Osteocyte (in vitro differentiated cells): Measurements from ENCODE around the gene MRPL24. TPM values are rescaled to one million over a fixed set of nuclear protein-coding genes. Genes with fewer than 3 reads are reported as not detected.
"Not testable (repeated sequence)": the region's sequence is repeated elsewhere in the genome, so short reads cannot be mapped to it uniquely, and the experiment has no call there.

Experiments used
- DNase-seq: peaks from one replicate; pipeline ENCODE4 v3.0.0; 2021; ENCODE audit warnings: mixed read lengths; ENCODE audit not compliant: unreplicated experiment; ENCODE audit errors: extremely low spot score
- H3K27ac Mint-ChIP-seq: one replicate; pipeline ENCODE4 v1.8.0; 2021; ENCODE audit warnings: mild to moderate bottlenecking, mixed read lengths; ENCODE audit not compliant: unreplicated experiment
- H3K27me3 Mint-ChIP-seq: one replicate; pipeline ENCODE4 v1.8.0; 2021; ENCODE audit warnings: mixed read lengths; ENCODE audit not compliant: unreplicated experiment
- H3K36me3 Mint-ChIP-seq: one replicate; pipeline ENCODE4 v1.8.0; 2021; ENCODE audit warnings: mixed read lengths; ENCODE audit not compliant: unreplicated experiment
- H3K4me1 Mint-ChIP-seq: one replicate; pipeline ENCODE4 v1.8.0; 2021; ENCODE audit warnings: mixed read lengths; ENCODE audit not compliant: unreplicated experiment
- H3K4me3 Mint-ChIP-seq: one replicate; pipeline ENCODE4 v1.8.0; 2021; ENCODE audit warnings: mild to moderate bottlenecking, moderate library complexity, mixed read lengths; ENCODE audit not compliant: unreplicated experiment
- H3K9me3 Mint-ChIP-seq: one replicate; pipeline ENCODE4 v1.8.0; 2021; ENCODE audit warnings: mixed read lengths; ENCODE audit not compliant: unreplicated experiment
- CTCF ChIP-seq: fragments of 200-600 bp; sonication (generic); IDR thresholded peaks from 2 replicates; pipeline ENCODE4 v1.5.0; 2021; ENCODE audit warnings: antibody characterized with exemption, mild to moderate bottlenecking, moderate library complexity
- total RNA-seq: library from RNA; stranded (reverse); gene quantifications from 2 replicates; pipeline ENCODE4 v1.2.1, GENCODE V29; 2021

Gene MRPL24
- total RNA-seq, 1 donor from 2014 or later = 52.6 TPM

GRCh38 chr1:156767101-156767878 lies 26.4 kb upstream of the MRPL24 start, which contains the start of gene PRCC:
PRCC (plus strand) TSS chr1:156767535; CDS start chr1:156767772, 237 bp downstream.
- H3K27me3 Mint-ChIP-seq = no peaks in the 10 kb centered on the region
- H3K9me3 Mint-ChIP-seq = no peaks in the 10 kb centered on the region
- no peak within 1 kb of the TSS for H3K4me3 Mint-ChIP-seq
- peaks cover 40% of the 10 kb centered on the region for H3K4me1 Mint-ChIP-seq
- TF ChIP-seq CTCF = no peak
- peaks cover 3% of the 10 kb centered on the region for H3K36me3 Mint-ChIP-seq
- H3K27ac Mint-ChIP-seq = no peak within 1 kb of the TSS
- DNase-seq = peak; percentile 99

GRCh38 chr1:156766298-156767100 lies 25.6 kb upstream of the MRPL24 start:
- no peak overlapping the region for H3K27ac Mint-ChIP-seq
- no peak for TF ChIP-seq CTCF
- H3K9me3 Mint-ChIP-seq = no peaks in the 10 kb centered on the region
- peaks cover 36% of the 10 kb centered on the region for H3K4me1 Mint-ChIP-seq
- no peaks in the 10 kb centered on the region for H3K27me3 Mint-ChIP-seq
- no peak overlapping the region for H3K4me3 Mint-ChIP-seq
- H3K36me3 Mint-ChIP-seq = peaks cover 3% of the 10 kb centered on the region
- no peak for DNase-seq

- no peak for TF ChIP-seq CTCF
- Mint-ChIP-seq H3K36me3 (peaks cover 3% of the 10 kb centered on the region), H3K27me3 (no peaks in the 10 kb centered on the region), H3K27ac (no peak overlapping the region), H3K4me1 (peaks cover 29% of the 10 kb centered on the region), H3K9me3 (no peaks in the 10 kb centered on the region), H3K4me3 (no peak overlapping the region)
- DNase-seq = no peak
These were observed 24.8 kb upstream of the MRPL24 start for GRCh38 chr1:156765666-156766065.

- H3K27ac Mint-ChIP-seq, DNase-seq, H3K36me3 Mint-ChIP-seq, H3K4me3 Mint-ChIP-seq, H3K9me3 Mint-ChIP-seq, H3K27me3 Mint-ChIP-seq: not testable (repeated sequence)
- peaks cover 24% of the 10 kb centered on the region for H3K4me1 Mint-ChIP-seq
These were observed 24.2 kb upstream of the MRPL24 start for GRCh38 chr1:156765136-156765535.

- H3K4me3 Mint-ChIP-seq = no peak overlapping the region
- no peaks in the 10 kb centered on the region for H3K4me1 Mint-ChIP-seq
- H3K36me3 Mint-ChIP-seq = no peaks in the 10 kb centered on the region
- no peaks in the 10 kb centered on the region for H3K9me3 Mint-ChIP-seq
- H3K27ac Mint-ChIP-seq = no peak overlapping the region
- no peak for TF ChIP-seq CTCF
- H3K27me3 Mint-ChIP-seq = no peaks in the 10 kb centered on the region
- no peak for DNase-seq
These were observed 19.9 kb upstream of the MRPL24 start for GRCh38 chr1:156760796-156761104.
